Right lobe of liver (tissue), 4 donors: Measurements from ENCODE around the gene DRGX.
A peak's percentile ranks its signal among the peaks of the same experiment; 100 is the strongest.

Experiments
- POLR2A ChIP-seq: fragments of 450-650 bp; IDR thresholded peaks from one replicate; pipeline ENCODE4 v1.6.1; 2017; ENCODE audit warnings: antibody characterized with exemption, mild to moderate bottlenecking
- TF ChIP-seq, protein P1 (sequence below), 4 donors: fragments of 200-600 bp in 3 of 4; fragments of 450-650 bp in 1 of 4; IDR thresholded peaks; one replicate each; pipeline versions ENCODE4 v1.5.1 to v1.8.0; 2016 to 2022; ENCODE audit warnings: antibody characterized with exemption in 4 of 4, mild to moderate bottlenecking in 2 of 4
- donor health status: DM: no; HTN: no; CAD: no.
- donor health status: DM: no; HTN: no; CAD: no.
- donor health status: DM: no; HTN: yes; CAD: no.

DNA sequence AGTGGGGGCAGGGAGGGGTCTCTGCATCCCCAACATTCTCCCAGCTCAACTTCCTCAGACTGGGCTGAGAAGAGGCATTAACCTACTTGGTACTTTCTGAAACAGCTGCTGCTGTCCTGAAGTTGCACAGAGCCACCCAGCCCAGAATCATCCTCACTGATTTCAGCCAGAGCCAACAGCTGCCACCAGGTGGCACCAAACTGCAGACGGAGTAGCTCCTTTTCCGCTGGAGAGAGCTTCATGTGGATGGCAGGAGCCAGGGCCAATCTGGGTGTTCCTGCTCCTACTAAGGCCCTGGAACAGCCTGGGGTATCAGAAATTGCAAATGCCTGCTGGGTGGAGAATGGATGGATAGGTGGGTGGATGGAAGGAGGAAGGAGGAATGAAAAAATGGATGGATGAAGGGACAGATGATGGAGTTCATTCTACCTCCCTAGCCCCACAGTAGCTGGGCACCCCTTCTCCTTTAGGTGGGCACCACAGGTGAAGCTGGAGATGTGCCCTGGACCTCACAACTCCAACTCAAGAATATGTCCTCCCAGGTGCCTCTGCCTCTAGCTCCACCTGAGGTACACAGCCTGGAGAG, 11.8 kb upstream of the DRGX start:
- no peak for TF ChIP-seq POLR2A
- TF ChIP-seq, protein P1, sequence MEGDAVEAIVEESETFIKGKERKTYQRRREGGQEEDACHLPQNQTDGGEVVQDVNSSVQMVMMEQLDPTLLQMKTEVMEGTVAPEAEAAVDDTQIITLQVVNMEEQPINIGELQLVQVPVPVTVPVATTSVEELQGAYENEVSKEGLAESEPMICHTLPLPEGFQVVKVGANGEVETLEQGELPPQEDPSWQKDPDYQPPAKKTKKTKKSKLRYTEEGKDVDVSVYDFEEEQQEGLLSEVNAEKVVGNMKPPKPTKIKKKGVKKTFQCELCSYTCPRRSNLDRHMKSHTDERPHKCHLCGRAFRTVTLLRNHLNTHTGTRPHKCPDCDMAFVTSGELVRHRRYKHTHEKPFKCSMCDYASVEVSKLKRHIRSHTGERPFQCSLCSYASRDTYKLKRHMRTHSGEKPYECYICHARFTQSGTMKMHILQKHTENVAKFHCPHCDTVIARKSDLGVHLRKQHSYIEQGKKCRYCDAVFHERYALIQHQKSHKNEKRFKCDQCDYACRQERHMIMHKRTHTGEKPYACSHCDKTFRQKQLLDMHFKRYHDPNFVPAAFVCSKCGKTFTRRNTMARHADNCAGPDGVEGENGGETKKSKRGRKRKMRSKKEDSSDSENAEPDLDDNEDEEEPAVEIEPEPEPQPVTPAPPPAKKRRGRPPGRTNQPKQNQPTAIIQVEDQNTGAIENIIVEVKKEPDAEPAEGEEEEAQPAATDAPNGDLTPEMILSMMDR (IDR thresholded peaks at IDR 0.05), result peak; percentile 87 to 93 (median 92)
